SK-N-SH treated with all-trans-retinoic acid at 6 μM for 48 hours (cell line): ENCODE data around the gene STS.

ENCODE experiments used
- ATAC-seq: fragments of 200-7000 bp; cut with Tn5 transposase; 3 replicates; pipeline ENCODE4 v1.9.1; 2020; ENCODE audit warnings: mild to moderate bottlenecking, moderate library complexity
- ARNTL ChIP-seq: fragments of 450-650 bp; formaldehyde crosslinking; IDR thresholded peaks from 2 replicates; pipeline ENCODE4 v1.5.0; 2020; ENCODE audit warnings: low read depth, mild to moderate bottlenecking, moderate library complexity, borderline replicate concordance
- BACH2 ChIP-seq: fragments of 250-450 bp; sonication (Bioruptor Pico); IDR thresholded peaks from 2 replicates; pipeline ENCODE4 v1.9.0; 2021; ENCODE audit warnings: mild to moderate bottlenecking, borderline replicate concordance
- CREB5 ChIP-seq: fragments of 250-450 bp; sonication (Bioruptor Pico); IDR thresholded peaks from 2 replicates; pipeline ENCODE4 v1.5.1; 2020; ENCODE audit warnings: low read depth, mild to moderate bottlenecking, moderate library complexity
- CSDC2 ChIP-seq: fragments of 250-450 bp; sonication (Bioruptor Pico); IDR thresholded peaks from 2 replicates; pipeline ENCODE4 v1.5.0; 2020; ENCODE audit warnings: mild to moderate bottlenecking, moderate library complexity
- GLIS3 ChIP-seq: fragments of 250-450 bp; sonication (Bioruptor Pico); IDR thresholded peaks from 2 replicates; pipeline ENCODE4 v1.5.0; 2020; ENCODE audit warnings: mild to moderate bottlenecking, moderate library complexity
- ISL1 ChIP-seq: fragments of 250-450 bp; sonication (Bioruptor Pico); IDR thresholded peaks from 2 replicates; pipeline ENCODE4 v2.1.2; 2022; ENCODE audit warnings: mild to moderate bottlenecking, moderate library complexity
- OSR1 ChIP-seq: fragments of 250-450 bp; sonication (Bioruptor Pico); IDR thresholded peaks from 2 replicates; pipeline ENCODE4 v1.8.0; 2022; ENCODE audit warnings: moderate library complexity, mild to moderate bottlenecking, inconsistent platforms
- PPARA ChIP-seq: fragments of 250-450 bp; sonication (Bioruptor Pico); IDR thresholded peaks from 2 replicates; pipeline ENCODE4 v1.5.0; 2020; ENCODE audit warnings: mild to moderate bottlenecking, borderline replicate concordance
- SNAI2 ChIP-seq: fragments of 250-450 bp; sonication (Bioruptor Pico); IDR thresholded peaks from 2 replicates; pipeline ENCODE4 v1.5.0; 2020; ENCODE audit warnings: mild to moderate bottlenecking, moderate library complexity
- TCF4 ChIP-seq: fragments of 250-450 bp; sonication (Bioruptor Pico); IDR thresholded peaks from 2 replicates; pipeline ENCODE4 v1.8.0; 2021; ENCODE audit warnings: mild to moderate bottlenecking, moderate library complexity, borderline replicate concordance
- TOX ChIP-seq: fragments of 250-450 bp; sonication (Bioruptor Pico); IDR thresholded peaks from 2 replicates; pipeline ENCODE4 v1.8.0; 2021; ENCODE audit warnings: mild to moderate bottlenecking, moderate library complexity, borderline replicate concordance
- ZC3H10 ChIP-seq: fragments of 250-450 bp; sonication (Bioruptor Pico); IDR thresholded peaks from 2 replicates; pipeline ENCODE4 v1.5.1; 2021; ENCODE audit warnings: mild to moderate bottlenecking, moderate library complexity
- ZFP3 ChIP-seq: fragments of 250-450 bp; sonication (Bioruptor Pico); IDR thresholded peaks from 2 replicates; pipeline ENCODE4 v1.5.0; 2020; ENCODE audit warnings: mild to moderate bottlenecking, moderate library complexity
- ZFP30 ChIP-seq: fragments of 450-650 bp; formaldehyde crosslinking; IDR thresholded peaks from 2 replicates; pipeline ENCODE4 v1.5.0; 2022; ENCODE audit warnings: mild to moderate bottlenecking, moderate library complexity
- ZNF565 ChIP-seq: fragments of 450-650 bp; formaldehyde crosslinking; conservative IDR thresholded peaks from 2 replicates; pipeline ENCODE4 v1.5.0; 2020; ENCODE audit warnings: low read depth, mild to moderate bottlenecking, moderate library complexity
- TF ChIP-seq, protein P1 (sequence below): fragments of 250-450 bp; sonication (Bioruptor Pico); IDR thresholded peaks from 2 replicates; pipeline ENCODE4 v1.8.0; 2020; ENCODE audit warnings: mild to moderate bottlenecking, moderate library complexity, borderline replicate concordance

The STS gene

DNA sequence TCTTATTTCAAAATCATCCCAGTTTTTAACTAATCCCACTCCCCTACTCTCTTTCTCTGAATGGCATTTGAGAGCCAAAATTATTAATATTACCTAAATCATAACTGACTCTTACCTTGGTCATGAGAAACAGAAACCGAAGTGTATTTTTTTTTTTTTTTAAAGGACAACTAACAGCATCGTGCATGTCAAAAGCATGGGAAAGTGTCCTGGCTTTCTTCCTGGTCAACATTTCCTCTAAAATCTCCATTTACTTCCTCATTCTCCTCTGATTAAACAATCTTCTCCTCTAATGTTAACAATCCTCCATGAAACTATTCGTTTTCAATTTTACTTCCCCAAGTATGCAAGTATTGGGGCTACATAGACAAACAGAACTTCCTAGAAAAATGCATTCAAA lies 2.1 kb upstream of the STS start:
- TF ChIP-seq GLIS3 (CRISPR knock-in tag) (no peak), ZFP30 (CRISPR knock-in tag) (no peak), OSR1 (no peak), TOX (CRISPR knock-in tag) (no peak), CSDC2 (CRISPR knock-in tag) (no peak), BACH2 (CRISPR knock-in tag) (no peak), SNAI2 (CRISPR knock-in tag) (no peak), ISL1 (no peak), PPARA (CRISPR knock-in tag) (no peak), ZNF565 (CRISPR knock-in tag) (no peak), CREB5 (CRISPR knock-in tag) (no peak), ZC3H10 (CRISPR knock-in tag) (no peak), ARNTL (no peak)
- TF ChIP-seq, protein P1, sequence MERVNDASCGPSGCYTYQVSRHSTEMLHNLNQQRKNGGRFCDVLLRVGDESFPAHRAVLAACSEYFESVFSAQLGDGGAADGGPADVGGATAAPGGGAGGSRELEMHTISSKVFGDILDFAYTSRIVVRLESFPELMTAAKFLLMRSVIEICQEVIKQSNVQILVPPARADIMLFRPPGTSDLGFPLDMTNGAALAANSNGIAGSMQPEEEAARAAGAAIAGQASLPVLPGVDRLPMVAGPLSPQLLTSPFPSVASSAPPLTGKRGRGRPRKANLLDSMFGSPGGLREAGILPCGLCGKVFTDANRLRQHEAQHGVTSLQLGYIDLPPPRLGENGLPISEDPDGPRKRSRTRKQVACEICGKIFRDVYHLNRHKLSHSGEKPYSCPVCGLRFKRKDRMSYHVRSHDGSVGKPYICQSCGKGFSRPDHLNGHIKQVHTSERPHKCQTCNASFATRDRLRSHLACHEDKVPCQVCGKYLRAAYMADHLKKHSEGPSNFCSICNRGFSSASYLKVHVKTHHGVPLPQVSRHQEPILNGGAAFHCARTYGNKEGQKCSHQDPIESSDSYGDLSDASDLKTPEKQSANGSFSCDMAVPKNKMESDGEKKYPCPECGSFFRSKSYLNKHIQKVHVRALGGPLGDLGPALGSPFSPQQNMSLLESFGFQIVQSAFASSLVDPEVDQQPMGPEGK (CRISPR knock-in tag) = no peak
- no peak for ATAC-seq

GRCh38 chrX:7146020-7146702 lies 1.4 kb upstream of the STS start:
- TF ChIP-seq ISL1 = no peak
- TF ChIP-seq ZFP30 (CRISPR knock-in tag) = no peak
- TF ChIP-seq, all 23 proteins: peak for 0
- ATAC-seq = no peak

- TF ChIP-seq CREB5 (CRISPR knock-in tag) (no peak), OSR1 (no peak), PPARA (CRISPR knock-in tag) (no peak), ARNTL (no peak), TCF4 (CRISPR knock-in tag) (no peak), ZFP3 (CRISPR knock-in tag) (no peak), ISL1 (no peak)
- TF ChIP-seq, protein P1 (CRISPR knock-in tag) = no peak
- ATAC-seq = peak; percentile 27
Observed at GRCh38 chrX:7146703-7147412, 654 bp upstream of the STS start.

GRCh38 chrX:7147978-7148854 lies 704 bp downstream of the STS start, which contains the start of gene PUDP:
PUDP (minus strand) TSS chrX:7148153; CDS start chrX:7148113, 40 bp downstream.
- ATAC-seq = peak; percentile 96
- TF ChIP-seq GLIS3 (CRISPR knock-in tag) (no peak), TCF4 (CRISPR knock-in tag) (no peak), ZFP3 (CRISPR knock-in tag) (no peak), ARNTL (no peak), ZFP30 (CRISPR knock-in tag) (no peak), BACH2 (CRISPR knock-in tag) (no peak)
- TF ChIP-seq, protein P1 (CRISPR knock-in tag) = 0 out of 2 replicates have a peak, but pooled peaks have one; percentile 39
